DMS 273 (cell line): ENCODE data around the gene ZNF594.
"Not testable (repeated sequence)": the region's sequence is repeated elsewhere in the genome, so short reads cannot be mapped to it uniquely, and the experiment has no call there.

Experiments
- DNase-seq: peaks from one replicate; lab custom pipeline; 2025; ENCODE audit not compliant: unreplicated experiment; lab: John Stamatoyannopoulos, UW

Gene ZNF594

GRCh38 chr17:5191541-5192417, at the start of gene ZNF594:
Gene ZNF594 (minus strand): TSS chr17:5191868. CDS start chr17:5184256, 7,612 bp downstream.
- peak; percentile 97 for DNase-seq

- DNase-seq: not testable (repeated sequence)
Observed at GRCh38 chr17:5239769-5240168, 48.1 kb upstream of the ZNF594 start.

GRCh38 chr17:5238333-5238732, 46.7 kb upstream of the ZNF594 start:
- no peak for DNase-seq

GRCh38 chr17:5237541-5238016, 45.9 kb upstream of the ZNF594 start:
- DNase-seq: peak; percentile 68

GRCh38 chr17:5236938-5237540, 45.4 kb upstream of the ZNF594 start:
- no peak for DNase-seq

- DNase-seq: no peak
Observed at GRCh38 chr17:5234645-5235576, 43.2 kb upstream of the ZNF594 start, which contains the start of gene SCIMP. Gene SCIMP (minus strand): TSS chr17:5234860. CDS start chr17:5234755, 105 bp downstream.

GRCh38 chr17:5233492-5233891, 41.8 kb upstream of the ZNF594 start:
- DNase-seq: not testable (repeated sequence)

GRCh38 chr17:5226940-5227878, 35.5 kb upstream of the ZNF594 start:
- no peak for DNase-seq

- DNase-seq: no peak
Observed at GRCh38 chr17:5225668-5226457, 34.2 kb upstream of the ZNF594 start.

- DNase-seq: not testable (repeated sequence)
Observed at GRCh38 chr17:5221912-5222311, 30.2 kb upstream of the ZNF594 start.

- DNase-seq: no peak
Observed at GRCh38 chr17:5220074-5220473, 28.4 kb upstream of the ZNF594 start.

- no peak for DNase-seq
Observed at GRCh38 chr17:5219536-5219935, 27.9 kb upstream of the ZNF594 start.

- not testable (repeated sequence) for DNase-seq
Observed at GRCh38 chr17:5217562-5217961, 25.9 kb upstream of the ZNF594 start.

- DNase-seq: no peak
Observed at GRCh38 chr17:5211458-5211857, 19.8 kb upstream of the ZNF594 start.

GRCh38 chr17:5210614-5211252, 19.1 kb upstream of the ZNF594 start:
- no peak for DNase-seq

- DNase-seq: no peak
Observed at GRCh38 chr17:5210091-5210490, 18.4 kb upstream of the ZNF594 start.

GRCh38 chr17:5209396-5209795, 17.7 kb upstream of the ZNF594 start:
- no peak for DNase-seq

GRCh38 chr17:5203908-5204294, 12.2 kb upstream of the ZNF594 start:
- DNase-seq: no peak
